Esophagus muscularis mucosa (tissue), 4 donors: Measurements from ENCODE around the gene MAPK12. TPM values are rescaled to one million over a fixed set of nuclear protein-coding genes. Genes with fewer than 3 reads are reported as not detected.

ENCODE experiments used
- DNase-seq: peaks from one replicate; pipeline ENCODE4 v3.0.0-alpha.2; 2017; ENCODE audit errors: extremely low spot score
- H3K27ac ChIP-seq, 4 donors: fragments of 200-600 bp; sonication (generic); replicated peaks in 1 of 4; 1 replicate in 3 of 4; 2 replicates in 1 of 4; pipeline ENCODE4 v1.5.1; 2016 to 2019; ENCODE audit warnings: mild to moderate bottlenecking in 1 of 4
- H3K27me3 ChIP-seq, 4 donors: fragments of 200-600 bp; sonication (generic); one replicate each; pipeline versions ENCODE4 v1.5.1 to v1.6.0; 2016 to 2019
- H3K36me3 ChIP-seq, 4 donors: fragments of 200-600 bp; sonication (generic); one replicate each; pipeline ENCODE4 v1.5.1; 2016 to 2019
- H3K4me1 ChIP-seq, 4 donors: fragments of 200-600 bp; sonication (generic); one replicate each; pipeline ENCODE4 v1.5.1; 2016 to 2019
- H3K4me3 ChIP-seq, 4 donors: fragments of 200-600 bp; sonication (generic); 1 replicate in 2 of 4; 2 replicates in 2 of 4; pipeline ENCODE4 v1.5.1; 2016 to 2019; ENCODE audit warnings: mild to moderate bottlenecking in 4 of 4, moderate library complexity in 1 of 4
- H3K9me3 ChIP-seq, 4 donors: fragments of 200-600 bp; sonication (generic); 1 replicate in 3 of 4; 2 replicates in 1 of 4; pipeline ENCODE4 v1.5.1; 2016 to 2019
- CTCF ChIP-seq, 3 experiments: fragments of 200-600 bp in 2 of 3; fragments of 450-650 bp in 1 of 3; sonication (generic) in 2 of 3; IDR thresholded peaks; one replicate each; pipeline ENCODE4 v1.5.1; 2017 to 2019; ENCODE audit warnings: antibody characterized with exemption in 3 of 3, mild to moderate bottlenecking in 2 of 3, moderate library complexity in 1 of 3
- EP300 ChIP-seq: sonication (generic); formaldehyde crosslinking; IDR thresholded peaks from one replicate; pipeline ENCODE4 v1.6.1; 2017; ENCODE audit warnings: antibody characterized with exemption
- POLR2A ChIP-seq: fragments of 450-650 bp; IDR thresholded peaks from one replicate; pipeline ENCODE4 v1.6.1; 2017; ENCODE audit warnings: antibody characterized with exemption, moderate library complexity, mild to moderate bottlenecking, low read depth
- POLR2AphosphoS5 ChIP-seq, 2 donors: sonication (generic); formaldehyde crosslinking; IDR thresholded peaks; one replicate each; pipeline ENCODE4 v1.6.1; 2017; ENCODE audit warnings: antibody characterized with exemption in 2 of 2
- WGBS: methylation state at CpG from one replicate; pipeline ENCODE4 v1.1.5; 2018; 5-methylcytosine and 5-hydroxymethylcytosine counted together
- intact Hi-C: fragments of 100-400 bp; cut with DNase I; formaldehyde crosslinking; loops from one replicate; pipeline ENCODE4 v1.15.1; 2023
- total RNA-seq, 4 donors: library from RNA; depleted of rRNA; stranded (reverse); fragments of >200 nt; gene quantifications; one replicate each; pipeline versions ENCODE4 v1.1.0 to v1.2.1, GENCODE V29; 2016

Gene MAPK12
- total RNA-seq, 4 donors from 2014 or later = 5.8 to 22.9 (median 16.1) TPM

GRCh38 chr22:50286275-50286674 lies 24.8 kb upstream of the MAPK12 start:
- peaks cover 78 to 96% (median 95%) of the 10 kb centered on the region in 4 donors for H3K36me3 ChIP-seq
- no peaks in the 10 kb centered on the region for H3K27me3 ChIP-seq
- intact Hi-C loops = no loop called here
- no peak overlapping the region for H3K4me3 ChIP-seq
- H3K4me1 ChIP-seq = peaks cover 11 to 34% (median 17%) of the 10 kb centered on the region in 4 donors
- TF ChIP-seq POLR2AphosphoS5 (IDR thresholded peaks at IDR 0.05) = no peak
- H3K27ac ChIP-seq = no peak overlapping the region
- H3K9me3 ChIP-seq = no peaks in the 10 kb centered on the region
- WGBS = 90% methylated on average over 16 of the region's 21 CpGs
- DNase-seq = no peak

- DNase-seq = no peak
- 90% methylated on average over 22 of the region's 34 CpGs for WGBS
- TF ChIP-seq EP300 (no peak), POLR2A (no peak), POLR2AphosphoS5 (IDR thresholded peaks at IDR 0.05) (no peak), CTCF (IDR thresholded peaks at IDR 0.05) (no peak)
- no peaks in the 10 kb centered on the region for H3K27me3 ChIP-seq
- peaks cover 84 to 96% (median 95%) of the 10 kb centered on the region in 4 donors for H3K36me3 ChIP-seq
- H3K27ac ChIP-seq = no peak overlapping the region
- no peak overlapping the region for H3K4me3 ChIP-seq
- H3K4me1 ChIP-seq = peaks cover 11 to 30% (median 16%) of the 10 kb centered on the region in 4 donors
- no peaks in the 10 kb centered on the region for H3K9me3 ChIP-seq
- intact Hi-C loops = no loop called here
Measured at GRCh38 chr22:50285568-50286229, 24.2 kb upstream of the MAPK12 start.

GRCh38 chr22:50284479-50284878 lies 23.0 kb upstream of the MAPK12 start:
- H3K27me3 ChIP-seq = no peaks in the 10 kb centered on the region
- TF ChIP-seq POLR2A (no peak), CTCF (IDR thresholded peaks at IDR 0.05) (no peak), POLR2AphosphoS5 (IDR thresholded peaks at IDR 0.05) (no peak), EP300 (no peak)
- 87% methylated on average over 4 of the region's 13 CpGs for WGBS
- peaks cover 10 to 20% (median 11%) of the 10 kb centered on the region in 4 donors for H3K4me1 ChIP-seq
- DNase-seq = no peak
- H3K4me3 ChIP-seq = no peak overlapping the region
- H3K9me3 ChIP-seq = no peaks in the 10 kb centered on the region
- H3K36me3 ChIP-seq = peaks cover 89 to 96% (median 96%) of the 10 kb centered on the region in 4 donors
- intact Hi-C loops = no loop called here
- no peak overlapping the region for H3K27ac ChIP-seq

- peaks cover 10 to 18% (median 11%) of the 10 kb centered on the region in 4 donors for H3K4me1 ChIP-seq
- no peaks in the 10 kb centered on the region for H3K27me3 ChIP-seq
- WGBS = 90% methylated on average over 15 of the region's 30 CpGs
- peaks cover 89 to 96% (median 96%) of the 10 kb centered on the region in 4 donors for H3K36me3 ChIP-seq
- TF ChIP-seq POLR2AphosphoS5 (IDR thresholded peaks at IDR 0.05) = no peak
- no peak for TF ChIP-seq EP300
- TF ChIP-seq CTCF (IDR thresholded peaks at IDR 0.05) = no peak
- TF ChIP-seq POLR2A = no peak
- intact Hi-C loops = no loop called here
- H3K4me3 ChIP-seq = no peak overlapping the region
- no peak for DNase-seq
- no peaks in the 10 kb centered on the region for H3K9me3 ChIP-seq
- H3K27ac ChIP-seq = no peak overlapping the region
Measured at GRCh38 chr22:50283821-50284220, 22.3 kb upstream of the MAPK12 start.

- Histone ChIP-seq H3K27me3 (no peaks in the 10 kb centered on the region), H3K36me3 (peaks cover 90 to 96% (median 96%) of the 10 kb centered on the region in 4 donors), H3K27ac (peak overlapping the region in 2 of 4 donors; percentile 44 to 50), H3K4me3 (no peak overlapping the region), H3K4me1 (peaks cover 10 to 16% (median 11%) of the 10 kb centered on the region in 4 donors), H3K9me3 (no peaks in the 10 kb centered on the region)
- DNase-seq = no peak
- intact Hi-C loops = no loop called here
- WGBS = 82% methylated on average over 28 of the region's 45 CpGs
- no peak for TF ChIP-seq CTCF (IDR thresholded peaks at IDR 0.05)
- no peak for TF ChIP-seq POLR2AphosphoS5 (IDR thresholded peaks at IDR 0.05)
- no peak for TF ChIP-seq EP300
- no peak for TF ChIP-seq POLR2A
Measured at GRCh38 chr22:50282361-50283155, 21.1 kb upstream of the MAPK12 start.
